Vagina (tissue), 2 donors: Measurements from ENCODE around the gene SAMHD1. TPM values are rescaled to one million over a fixed set of nuclear protein-coding genes. Genes with fewer than 3 reads are reported as not detected.

ENCODE experiments used
- DNase-seq, 2 donors: peaks; one replicate each; pipeline ENCODE4 v3.0.0-alpha.2; 2017; ENCODE audit errors: extremely low spot score in 2 of 2
- H3K27ac ChIP-seq: fragments of 200-600 bp; sonication (generic); one replicate; pipeline ENCODE4 v1.5.1; 2019
- H3K27me3 ChIP-seq: fragments of 200-600 bp; sonication (generic); one replicate; pipeline ENCODE4 v1.5.1; 2019
- H3K36me3 ChIP-seq, 2 donors: fragments of 200-600 bp; sonication (generic); one replicate each; pipeline ENCODE4 v1.5.1; 2017 to 2019
- H3K4me1 ChIP-seq: fragments of 200-600 bp; sonication (generic); one replicate; pipeline ENCODE4 v1.5.1; 2019
- H3K4me3 ChIP-seq, 2 donors: fragments of 200-600 bp; sonication (generic); 1 replicate in 1 of 2; 2 replicates in 1 of 2; pipeline ENCODE4 v1.5.1; 2016 to 2019
- H3K9me3 ChIP-seq: fragments of 200-600 bp; sonication (generic); one replicate; pipeline ENCODE4 v1.5.1; 2019
- POLR2A ChIP-seq, 2 donors: fragments of 450-650 bp; IDR thresholded peaks; one replicate each; pipeline ENCODE4 v1.6.1; 2017; ENCODE audit warnings: antibody characterized with exemption in 2 of 2, mild to moderate bottlenecking in 2 of 2, moderate library complexity in 2 of 2
- POLR2AphosphoS5 ChIP-seq, 2 donors: sonication (generic); formaldehyde crosslinking; IDR thresholded peaks; one replicate each; pipeline ENCODE4 v1.9.0; 2017; ENCODE audit warnings: antibody characterized with exemption in 2 of 2, mild to moderate bottlenecking in 2 of 2, low read depth in 1 of 2; ENCODE audit not compliant: insufficient read depth in 1 of 2
- intact Hi-C: fragments of 100-400 bp; cut with DNase I; formaldehyde crosslinking; loops from one replicate; pipeline ENCODE4 v1.15.1; 2023
- total RNA-seq: library from RNA; depleted of rRNA; stranded (reverse); fragments of >200 nt; gene quantifications from one replicate; pipeline ENCODE4 v1.2.3, GENCODE V29; 2016
- TF ChIP-seq, protein P1 (sequence below), 3 experiments: fragments of 450-650 bp in 2 of 3; fragments of 200-600 bp in 1 of 3; sonication (generic) in 1 of 3; IDR thresholded peaks; one replicate each; pipeline ENCODE4 v1.5.1; 2017 to 2019; ENCODE audit warnings: antibody characterized with exemption in 3 of 3, mild to moderate bottlenecking in 2 of 3, moderate library complexity in 2 of 3

The SAMHD1 gene
- total RNA-seq, 1 donor from 2014 or later: 142 TPM

DNA sequence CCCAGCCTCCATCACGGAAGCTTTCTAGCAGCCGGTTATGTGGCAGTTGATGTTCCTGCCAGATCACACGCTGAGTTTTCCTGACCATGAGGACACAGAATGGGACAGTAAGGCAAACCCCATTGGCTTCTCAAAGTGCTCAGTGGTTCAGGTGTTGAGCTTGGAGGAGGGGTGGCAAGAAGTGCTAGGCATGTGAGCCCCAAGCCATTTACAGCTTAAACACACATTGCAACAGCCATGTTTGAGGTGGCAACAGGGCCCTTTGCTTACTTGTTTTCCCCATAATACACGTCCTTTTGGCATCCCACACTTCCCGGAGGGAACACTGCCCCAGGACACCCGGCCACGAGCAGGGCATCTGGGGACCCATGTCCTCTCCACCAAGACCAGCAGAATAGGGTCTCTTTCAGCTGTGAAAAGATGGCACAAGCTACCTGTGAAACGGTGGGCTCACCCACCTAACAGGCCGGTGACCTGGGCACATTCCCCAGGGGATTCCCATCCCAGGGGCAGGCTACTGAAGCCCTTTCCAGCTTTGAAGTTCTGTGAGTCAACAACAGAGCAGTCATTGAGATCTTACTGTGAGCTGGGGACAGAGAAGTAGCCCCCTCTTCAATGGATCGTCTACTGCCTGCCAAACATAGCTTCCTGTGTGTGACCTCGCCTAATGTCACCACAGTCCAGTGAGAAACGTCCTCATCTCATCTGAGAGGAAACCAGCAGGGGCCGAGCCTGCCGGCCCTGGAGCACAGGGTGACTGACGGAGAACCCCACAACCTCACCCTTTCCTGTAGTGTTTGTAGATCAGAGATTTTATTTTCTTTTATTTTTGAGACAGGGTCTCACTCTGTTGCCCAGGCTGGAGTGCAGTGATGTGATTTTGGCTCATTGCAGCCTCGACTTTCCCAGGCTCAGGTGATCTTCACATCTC lies 79.6 kb downstream of the SAMHD1 start:
- Histone ChIP-seq H3K4me1 (no peaks in the 10 kb centered on the region), H3K27me3 (no peaks in the 10 kb centered on the region), H3K27ac (no peak overlapping the region), H3K4me3 (no peak overlapping the region), H3K36me3 (no peaks in the 10 kb centered on the region), H3K9me3 (no peaks in the 10 kb centered on the region)
- intact Hi-C loops: no loop called here
- TF ChIP-seq POLR2AphosphoS5 (IDR thresholded peaks at IDR 0.05; ENCODE audit: insufficient read depth in 1 of 2, low read depth in 1 of 2) (no peak), POLR2A (IDR thresholded peaks at IDR 0.05) (no peak)
- TF ChIP-seq, protein P1, sequence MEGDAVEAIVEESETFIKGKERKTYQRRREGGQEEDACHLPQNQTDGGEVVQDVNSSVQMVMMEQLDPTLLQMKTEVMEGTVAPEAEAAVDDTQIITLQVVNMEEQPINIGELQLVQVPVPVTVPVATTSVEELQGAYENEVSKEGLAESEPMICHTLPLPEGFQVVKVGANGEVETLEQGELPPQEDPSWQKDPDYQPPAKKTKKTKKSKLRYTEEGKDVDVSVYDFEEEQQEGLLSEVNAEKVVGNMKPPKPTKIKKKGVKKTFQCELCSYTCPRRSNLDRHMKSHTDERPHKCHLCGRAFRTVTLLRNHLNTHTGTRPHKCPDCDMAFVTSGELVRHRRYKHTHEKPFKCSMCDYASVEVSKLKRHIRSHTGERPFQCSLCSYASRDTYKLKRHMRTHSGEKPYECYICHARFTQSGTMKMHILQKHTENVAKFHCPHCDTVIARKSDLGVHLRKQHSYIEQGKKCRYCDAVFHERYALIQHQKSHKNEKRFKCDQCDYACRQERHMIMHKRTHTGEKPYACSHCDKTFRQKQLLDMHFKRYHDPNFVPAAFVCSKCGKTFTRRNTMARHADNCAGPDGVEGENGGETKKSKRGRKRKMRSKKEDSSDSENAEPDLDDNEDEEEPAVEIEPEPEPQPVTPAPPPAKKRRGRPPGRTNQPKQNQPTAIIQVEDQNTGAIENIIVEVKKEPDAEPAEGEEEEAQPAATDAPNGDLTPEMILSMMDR (IDR thresholded peaks at IDR 0.05): no peak
- DNase-seq: no peak

DNA sequence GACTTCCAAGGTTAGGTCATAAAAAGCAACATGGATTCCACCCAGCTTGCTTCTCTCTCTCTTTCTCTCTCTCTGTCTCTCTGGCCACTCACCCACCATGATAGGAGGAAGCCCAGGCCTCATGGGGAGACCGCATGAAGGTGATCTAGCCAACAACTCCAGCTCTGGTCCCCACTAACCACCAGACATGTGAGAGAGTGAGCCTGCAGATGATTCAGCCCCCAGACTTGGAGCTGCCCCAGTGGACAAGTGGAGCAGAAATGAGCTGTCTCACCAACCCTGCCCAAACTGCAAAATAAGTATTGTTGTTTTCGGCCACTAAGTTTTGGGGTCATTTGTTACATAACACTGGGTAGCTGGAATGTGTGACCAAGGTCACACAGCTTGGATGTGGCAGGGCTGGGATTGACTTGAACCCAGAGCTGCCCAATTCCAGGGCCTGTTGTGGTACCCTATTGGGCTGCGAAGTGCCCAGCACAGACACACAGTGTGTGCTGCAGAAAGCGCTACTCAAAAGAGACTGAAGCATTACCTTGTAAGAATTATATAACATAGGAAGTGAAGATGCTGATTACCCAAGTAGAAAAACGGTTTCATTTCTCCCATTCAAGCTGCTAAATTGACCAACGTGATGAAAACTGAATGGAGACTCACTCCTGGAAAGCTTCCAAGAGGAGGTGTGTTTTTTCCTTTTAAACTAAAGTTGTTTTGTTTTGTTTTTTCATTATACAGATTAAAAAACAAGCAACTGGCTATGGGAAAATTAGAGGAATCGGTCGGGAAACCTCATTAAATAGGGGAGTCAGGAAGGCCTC lies 84.6 kb downstream of the SAMHD1 start:
- Histone ChIP-seq H3K9me3 (no peaks in the 10 kb centered on the region), H3K36me3 (no peaks in the 10 kb centered on the region), H3K4me3 (no peak overlapping the region), H3K4me1 (peaks cover 16% of the 10 kb centered on the region), H3K27ac (no peak overlapping the region), H3K27me3 (no peaks in the 10 kb centered on the region)
- intact Hi-C loops: loop anchor here (10.0 kb wide), 2 partner anchors 52 to 292 kb away; partner anchors contain the start of gene TGIF2
- DNase-seq: no peak
- TF ChIP-seq POLR2A (IDR thresholded peaks at IDR 0.05): no peak

DNA sequence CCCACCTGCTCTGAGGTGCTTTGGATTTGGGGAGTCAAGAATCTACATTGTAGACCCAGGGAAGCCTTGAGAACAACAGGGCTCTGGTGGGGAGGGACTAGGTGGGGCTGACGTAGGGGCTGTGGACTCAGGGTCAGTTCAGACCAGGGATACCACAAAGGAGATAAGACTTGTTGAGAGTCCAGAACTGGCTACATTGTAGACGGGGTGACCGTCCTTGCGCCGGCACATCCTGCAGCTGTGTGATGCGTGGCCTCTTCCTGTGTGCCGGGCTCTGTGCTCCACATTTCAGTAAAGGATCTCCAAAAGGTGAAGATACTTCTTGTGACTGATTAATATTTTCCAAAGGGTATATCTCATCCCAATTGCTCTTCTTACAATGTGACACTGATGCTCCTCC lies 85.3 kb downstream of the SAMHD1 start:
- no peak for TF ChIP-seq POLR2A (IDR thresholded peaks at IDR 0.05)
- TF ChIP-seq, protein P1 (IDR thresholded peaks at IDR 0.05): no peak
- no peak for TF ChIP-seq POLR2AphosphoS5 (IDR thresholded peaks at IDR 0.05; ENCODE audit: insufficient read depth in 1 of 2, low read depth in 1 of 2)
- no peak for DNase-seq
- no peaks in the 10 kb centered on the region for H3K36me3 ChIP-seq
- no peak overlapping the region for H3K4me3 ChIP-seq
- H3K27ac ChIP-seq: no peak overlapping the region
- H3K9me3 ChIP-seq: no peaks in the 10 kb centered on the region
- H3K27me3 ChIP-seq: no peaks in the 10 kb centered on the region
- H3K4me1 ChIP-seq: peaks cover 23% of the 10 kb centered on the region
- intact Hi-C loops: loop anchor here (10.0 kb wide), 2 partner anchors 51 to 291 kb away; partner anchors contain the start of gene TGIF2

DNA sequence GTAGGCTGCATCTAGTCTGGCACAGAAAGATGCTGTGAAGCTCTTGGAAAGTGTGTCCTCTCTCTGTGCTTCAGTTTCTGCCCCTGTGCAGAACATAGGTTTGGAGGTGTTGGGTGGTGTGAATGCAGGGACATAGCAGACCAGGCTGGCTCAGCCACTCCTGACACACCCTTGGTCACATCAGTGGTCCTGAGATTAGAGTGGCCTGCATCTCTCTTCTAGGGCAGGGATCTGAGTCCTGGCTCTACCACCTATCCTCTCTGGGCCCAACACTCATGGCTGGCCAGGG lies 85.7 kb downstream of the SAMHD1 start:
- H3K27me3 ChIP-seq: no peaks in the 10 kb centered on the region
- H3K36me3 ChIP-seq: no peaks in the 10 kb centered on the region
- no peaks in the 10 kb centered on the region for H3K9me3 ChIP-seq
- TF ChIP-seq POLR2A (IDR thresholded peaks at IDR 0.05) (no peak), POLR2AphosphoS5 (IDR thresholded peaks at IDR 0.05; ENCODE audit: insufficient read depth in 1 of 2, low read depth in 1 of 2) (no peak)
- TF ChIP-seq, protein P1 (IDR thresholded peaks at IDR 0.05): no peak
- H3K27ac ChIP-seq: no peak overlapping the region
- peaks cover 27% of the 10 kb centered on the region for H3K4me1 ChIP-seq
- intact Hi-C loops: loop anchor here (10.0 kb wide), 2 partner anchors 51 to 291 kb away; partner anchors contain the start of gene TGIF2
- H3K4me3 ChIP-seq: no peak overlapping the region
- no peak for DNase-seq

DNA sequence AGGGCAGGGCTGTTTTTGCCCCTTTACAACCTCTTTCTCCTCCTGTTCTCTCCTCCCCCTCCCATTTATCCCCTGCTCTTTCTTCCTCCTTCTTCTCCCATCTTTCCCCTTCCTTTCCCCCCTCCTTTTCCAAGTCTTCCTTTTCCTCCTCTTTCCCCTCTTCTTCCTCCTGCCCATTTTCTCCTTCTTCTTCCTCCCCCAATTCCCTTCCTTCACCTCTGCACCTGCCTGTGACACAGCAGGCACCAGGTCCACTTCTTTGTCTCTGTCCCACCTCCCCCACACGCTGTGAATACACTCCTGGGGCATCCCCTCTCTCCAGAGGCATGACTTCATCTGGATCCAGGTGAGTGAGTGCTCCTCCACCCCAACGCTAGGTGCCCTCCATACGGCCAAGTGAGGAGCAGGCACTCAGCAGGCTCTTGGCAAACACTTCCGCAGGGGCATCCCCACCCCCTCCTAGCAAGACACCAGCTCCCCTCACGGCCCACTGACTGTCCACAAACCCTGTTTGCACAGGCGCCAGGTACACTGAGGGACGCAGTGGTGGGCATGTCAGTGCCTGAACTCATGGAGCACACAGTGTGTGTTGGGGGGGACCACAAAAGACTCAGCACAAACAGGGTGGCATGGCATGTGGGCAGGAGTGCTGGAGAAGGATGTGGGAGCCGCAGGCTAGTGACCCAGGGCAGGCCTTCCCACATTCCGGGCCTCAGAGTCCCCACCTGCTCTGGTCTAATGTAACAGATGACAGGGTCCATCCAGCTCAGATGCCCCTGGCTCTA lies 86.2 kb downstream of the SAMHD1 start:
- intact Hi-C loops: loop anchor here (10.0 kb wide), 2 partner anchors 50 to 290 kb away; partner anchors contain the start of gene TGIF2
- TF ChIP-seq POLR2A (IDR thresholded peaks at IDR 0.05) (no peak), POLR2AphosphoS5 (IDR thresholded peaks at IDR 0.05; ENCODE audit: insufficient read depth in 1 of 2, low read depth in 1 of 2) (no peak)
- TF ChIP-seq, protein P1 (IDR thresholded peaks at IDR 0.05): no peak
- no peak overlapping the region for H3K4me3 ChIP-seq
- no peak for DNase-seq
- no peaks in the 10 kb centered on the region for H3K36me3 ChIP-seq
- H3K4me1 ChIP-seq: peaks cover 32% of the 10 kb centered on the region
- peak overlapping the region; percentile 94 for H3K27ac ChIP-seq
- H3K27me3 ChIP-seq: no peaks in the 10 kb centered on the region
- no peaks in the 10 kb centered on the region for H3K9me3 ChIP-seq
